ENCODE data around the gene PPP5C. TPM values are rescaled to one million over a fixed set of nuclear protein-coding genes. Genes with fewer than 3 reads are reported as not detected.
"Not testable (repeated sequence)": the region's sequence is repeated elsewhere in the genome, so short reads cannot be mapped to it uniquely, and the experiment has no call there.

PPP5C gene
- total RNA-seq, 1 experiment from 2014 or later, result 79.9 TPM

DNA sequence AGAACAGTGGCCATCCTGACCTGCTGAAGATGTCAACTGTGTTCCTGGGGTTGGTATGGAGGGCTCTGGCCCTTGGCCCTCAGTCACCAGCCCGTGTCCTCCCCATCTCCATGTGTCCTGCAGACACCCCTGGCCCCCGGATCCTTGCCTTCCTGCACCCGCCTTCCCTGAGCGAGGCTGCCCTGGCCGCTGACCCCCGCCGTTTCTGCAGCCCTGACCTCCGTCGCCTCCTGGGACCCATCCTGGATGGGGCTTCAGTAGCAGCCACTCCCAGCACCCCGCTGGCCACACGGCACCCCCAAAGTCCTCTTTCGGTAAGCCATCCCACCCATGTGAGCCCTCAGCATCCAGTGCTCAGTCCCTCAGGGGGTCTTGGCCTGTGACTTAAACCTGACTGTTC is 25.2 kb upstream of the PPP5C start:
- no peaks in the 10 kb centered on the region for H3K79me2 ChIP-seq (ENCODE audit: low read length)
- TF ChIP-seq EZH2phosphoT487 (IDR thresholded peaks at IDR 0.05; ENCODE audit: borderline replicate concordance, low read length) (no peak), EZH2 (IDR thresholded peaks at IDR 0.05; ENCODE audit: low read length, unreplicated experiment) (no peak)
- TF ChIP-seq, protein P1, sequence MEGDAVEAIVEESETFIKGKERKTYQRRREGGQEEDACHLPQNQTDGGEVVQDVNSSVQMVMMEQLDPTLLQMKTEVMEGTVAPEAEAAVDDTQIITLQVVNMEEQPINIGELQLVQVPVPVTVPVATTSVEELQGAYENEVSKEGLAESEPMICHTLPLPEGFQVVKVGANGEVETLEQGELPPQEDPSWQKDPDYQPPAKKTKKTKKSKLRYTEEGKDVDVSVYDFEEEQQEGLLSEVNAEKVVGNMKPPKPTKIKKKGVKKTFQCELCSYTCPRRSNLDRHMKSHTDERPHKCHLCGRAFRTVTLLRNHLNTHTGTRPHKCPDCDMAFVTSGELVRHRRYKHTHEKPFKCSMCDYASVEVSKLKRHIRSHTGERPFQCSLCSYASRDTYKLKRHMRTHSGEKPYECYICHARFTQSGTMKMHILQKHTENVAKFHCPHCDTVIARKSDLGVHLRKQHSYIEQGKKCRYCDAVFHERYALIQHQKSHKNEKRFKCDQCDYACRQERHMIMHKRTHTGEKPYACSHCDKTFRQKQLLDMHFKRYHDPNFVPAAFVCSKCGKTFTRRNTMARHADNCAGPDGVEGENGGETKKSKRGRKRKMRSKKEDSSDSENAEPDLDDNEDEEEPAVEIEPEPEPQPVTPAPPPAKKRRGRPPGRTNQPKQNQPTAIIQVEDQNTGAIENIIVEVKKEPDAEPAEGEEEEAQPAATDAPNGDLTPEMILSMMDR (conservative IDR thresholded peaks at IDR 0.05; ENCODE audit: low read depth, low read length), result no peak
- ATAC-seq (no peak), DNase-seq (no peak)
- H3K27me3 ChIP-seq (ENCODE audit: low read length), result no peaks in the 10 kb centered on the region
- H3K36me3 ChIP-seq (ENCODE audit: low read depth, low read length), result no peaks in the 10 kb centered on the region
- no peak overlapping the region for H3K4me3 ChIP-seq (ENCODE audit: low read length)
- H3K9ac ChIP-seq (ENCODE audit: low read length), result no peak overlapping the region
- intact Hi-C loops (cut with micrococcal nuclease), result no loop called here
- no peaks in the 10 kb centered on the region for H3K9me2 ChIP-seq (replicated peaks; ENCODE audit: low read length)
- ChIA-PET CTCF (no interaction called here), POLR2A (ENCODE audit: unreplicated experiment) (no interaction called here)
- no peak overlapping the region for H2AFZ ChIP-seq (ENCODE audit: low read length)
- H3K9me3 ChIP-seq (ENCODE audit: low read length), result no peaks in the 10 kb centered on the region
- no peaks in the 10 kb centered on the region for H3F3A ChIP-seq (ENCODE audit: low read length, unreplicated experiment)
- H3K27ac ChIP-seq (ENCODE audit: low read length), result no peak overlapping the region
- BruUV-seq (replicated peaks), result no TSS peak
- no peak overlapping the region for H3K4me2 ChIP-seq (ENCODE audit: low read length)
- no peaks in the 10 kb centered on the region for H3K4me1 ChIP-seq (ENCODE audit: insufficient read depth, low read length)
- no peaks in the 10 kb centered on the region for H4K20me1 ChIP-seq (ENCODE audit: low read length)

DNA sequence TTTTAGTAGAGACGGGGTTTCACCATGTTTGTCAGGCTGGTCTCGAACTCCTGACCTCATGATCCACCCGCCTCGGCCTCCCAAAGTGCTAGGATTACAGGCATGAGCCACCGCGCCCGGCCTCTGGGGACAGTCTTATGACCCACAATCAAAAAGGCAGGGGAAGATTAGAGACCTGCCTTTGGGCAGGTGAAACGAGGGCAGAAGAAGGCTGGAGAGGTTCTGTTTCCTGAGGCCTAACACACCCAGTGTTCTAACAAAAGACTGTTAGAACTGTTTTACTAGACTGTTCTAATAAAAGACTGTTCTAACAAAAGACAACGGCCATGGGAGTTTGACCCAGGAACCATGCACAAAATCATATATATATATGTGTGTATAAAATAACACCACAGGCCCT is 23.7 kb upstream of the PPP5C start:
- H3K27me3 ChIP-seq (ENCODE audit: low read length); H3K79me2 ChIP-seq (ENCODE audit: low read length); intact Hi-C loops (cut with micrococcal nuclease); POLR2A ChIA-PET (ENCODE audit: unreplicated experiment); CTCF ChIA-PET; ATAC-seq; H3K9me2 ChIP-seq (replicated peaks; ENCODE audit: low read length); H3K4me2 ChIP-seq (ENCODE audit: low read length); H3K4me1 ChIP-seq (ENCODE audit: insufficient read depth, low read length); H3K4me3 ChIP-seq (ENCODE audit: low read length); H2AFZ ChIP-seq (ENCODE audit: low read length); H3K27ac ChIP-seq (ENCODE audit: low read length); BruUV-seq (replicated peaks); H3K9ac ChIP-seq (ENCODE audit: low read length); H3F3A ChIP-seq (ENCODE audit: low read length, unreplicated experiment); H4K20me1 ChIP-seq (ENCODE audit: low read length); DNase-seq; H3K36me3 ChIP-seq (ENCODE audit: low read depth, low read length); H3K9me3 ChIP-seq (ENCODE audit: low read length): not testable (repeated sequence)

DNA sequence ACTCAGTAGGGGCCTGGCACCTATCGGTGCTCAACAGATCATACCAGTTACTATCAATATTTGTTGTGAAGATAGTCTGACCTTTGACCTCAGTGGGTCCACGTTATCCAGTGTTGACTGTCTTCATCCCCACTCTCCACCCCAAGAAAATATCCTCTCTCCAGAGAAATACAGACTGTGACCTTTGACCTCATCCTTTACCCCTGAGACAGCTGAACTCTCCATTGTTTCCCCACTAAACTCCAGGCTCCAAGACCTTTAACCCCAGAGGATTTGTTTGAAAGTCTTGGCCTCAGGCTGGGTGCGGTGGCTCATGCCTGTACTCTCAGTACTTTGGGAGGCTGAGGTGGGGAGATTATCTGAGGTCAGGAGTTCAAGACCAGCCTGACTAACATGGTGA is 22.6 kb upstream of the PPP5C start:
- Histone ChIP-seq H3K4me3 (ENCODE audit: low read length) (no peak overlapping the region), H3F3A (ENCODE audit: low read length, unreplicated experiment) (no peaks in the 10 kb centered on the region), H3K4me1 (ENCODE audit: insufficient read depth, low read length) (no peaks in the 10 kb centered on the region), H3K27ac (ENCODE audit: low read length) (no peak overlapping the region), H2AFZ (ENCODE audit: low read length) (no peak overlapping the region), H3K27me3 (ENCODE audit: low read length) (no peaks in the 10 kb centered on the region), H3K79me2 (ENCODE audit: low read length) (no peaks in the 10 kb centered on the region), H3K4me2 (ENCODE audit: low read length) (no peak overlapping the region), H3K9ac (ENCODE audit: low read length) (no peak overlapping the region), H4K20me1 (ENCODE audit: low read length) (no peaks in the 10 kb centered on the region), H3K9me3 (ENCODE audit: low read length) (0 out of 2 replicates have a peak, but pooled peaks cover 4% of the 10 kb centered on the region), H3K36me3 (ENCODE audit: low read depth, low read length) (no peaks in the 10 kb centered on the region), H3K9me2 (replicated peaks; ENCODE audit: low read length) (no peaks in the 10 kb centered on the region)
- intact Hi-C loops (cut with micrococcal nuclease), result no loop called here
- ChIA-PET POLR2A (ENCODE audit: unreplicated experiment) (no interaction called here), CTCF (no interaction called here)
- DNase-seq (no peak), ATAC-seq (no peak)
- BruUV-seq (replicated peaks), result no TSS peak
- TF ChIP-seq EZH2 (IDR thresholded peaks at IDR 0.05; ENCODE audit: low read length, unreplicated experiment), result no peak
- no peak for TF ChIP-seq EZH2phosphoT487 (IDR thresholded peaks at IDR 0.05; ENCODE audit: borderline replicate concordance, low read length)
- TF ChIP-seq, protein P1 (conservative IDR thresholded peaks at IDR 0.05; ENCODE audit: low read depth, low read length), result no peak

All from PC-3 (cell line).